ENCODE results near the gene ZNF419.
"Not testable (repeated sequence)": the region's sequence is repeated elsewhere in the genome, so short reads cannot be mapped to it uniquely, and the experiment has no call there.

Gene ZNF419

DNA sequence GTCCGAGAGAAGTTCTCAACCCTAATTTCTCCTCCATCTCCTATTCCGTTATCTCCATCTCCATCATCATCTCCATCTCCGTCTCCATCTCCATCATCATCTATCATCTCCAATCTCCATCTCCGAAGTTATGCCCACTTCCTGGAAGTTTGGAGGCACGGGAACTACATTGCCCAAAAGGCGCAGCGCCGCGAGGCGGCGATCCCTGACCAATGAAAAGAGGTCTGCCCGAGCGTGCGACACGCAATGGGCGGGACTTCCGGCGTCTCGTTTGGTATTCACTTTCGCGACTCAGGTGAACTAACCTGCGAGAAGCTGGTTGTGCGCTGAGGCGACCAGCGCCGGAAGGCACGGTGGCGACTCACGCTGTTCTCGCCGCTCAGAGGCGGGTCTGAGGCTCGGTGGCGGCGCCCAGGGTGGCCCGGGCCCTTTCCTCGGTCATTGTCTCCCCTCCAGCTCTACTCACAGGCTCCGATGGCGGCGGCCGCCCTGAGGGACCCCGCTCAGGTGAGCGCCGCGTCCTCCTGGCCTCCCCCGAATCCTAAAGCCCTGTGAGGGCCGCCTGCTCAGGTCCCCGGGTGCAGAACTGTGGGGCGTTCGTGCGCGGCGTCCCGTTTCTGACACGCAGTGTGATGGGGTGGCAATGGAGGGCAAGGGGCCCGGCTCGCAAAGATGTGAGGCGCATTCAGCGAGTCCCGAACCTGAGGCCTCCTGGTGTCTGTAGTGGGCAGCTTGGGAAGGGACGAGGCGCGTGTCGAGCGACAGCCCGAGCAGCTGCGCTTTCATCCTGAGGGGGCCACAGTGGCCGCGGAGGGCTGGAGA is at the start of gene ZNF419:
ZNF419 (plus strand) TSS at position 274 of the 822 bp plus-strand sequence; CDS start at position 475, 201 bp downstream.
- DNase-seq: peak; percentile 87

DNA sequence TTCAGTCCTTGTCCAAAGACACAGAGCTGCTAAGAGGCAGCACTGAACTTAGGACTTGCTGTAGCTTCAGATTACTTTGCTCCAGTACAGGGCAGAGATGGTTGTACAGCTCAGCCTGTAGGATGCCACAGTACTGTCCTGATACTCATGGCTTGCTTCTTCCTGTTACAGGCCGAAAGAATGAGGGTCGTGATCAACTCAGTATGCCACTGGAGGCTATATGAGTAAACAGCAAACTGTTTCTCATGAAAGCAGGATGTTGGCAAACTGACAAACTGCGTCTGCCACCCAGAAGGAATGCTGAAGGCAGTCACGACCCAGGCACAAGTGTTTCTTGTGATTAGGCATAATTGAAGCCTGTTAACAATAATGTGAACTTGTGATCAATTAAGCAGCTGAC is 49.6 kb upstream of the ZNF419 start:
- no peak for DNase-seq

DNA sequence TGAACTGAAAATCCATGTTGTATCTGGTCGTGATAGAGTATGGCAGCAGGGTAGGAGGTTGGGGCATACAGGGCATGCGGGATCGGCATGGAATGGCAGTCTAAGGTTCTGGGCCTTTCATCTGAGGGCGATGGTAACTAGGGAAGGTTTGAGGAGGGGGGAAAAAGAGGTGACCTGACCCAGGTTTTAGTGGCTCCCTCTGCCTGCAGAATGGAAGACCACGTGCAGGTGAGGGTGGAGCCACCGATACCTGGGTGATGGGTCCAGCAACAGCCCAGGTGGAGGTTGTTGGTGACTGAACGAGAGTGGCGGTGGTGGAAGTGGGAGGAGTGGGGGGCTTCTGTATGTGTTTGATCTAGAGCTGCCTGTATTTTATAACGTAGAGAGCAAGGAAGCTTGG is 48.6 kb upstream of the ZNF419 start:
- DNase-seq: no peak

GRCh38 chr19:57441979-57442752 is 45.4 kb upstream of the ZNF419 start:
- no peak for DNase-seq

DNA sequence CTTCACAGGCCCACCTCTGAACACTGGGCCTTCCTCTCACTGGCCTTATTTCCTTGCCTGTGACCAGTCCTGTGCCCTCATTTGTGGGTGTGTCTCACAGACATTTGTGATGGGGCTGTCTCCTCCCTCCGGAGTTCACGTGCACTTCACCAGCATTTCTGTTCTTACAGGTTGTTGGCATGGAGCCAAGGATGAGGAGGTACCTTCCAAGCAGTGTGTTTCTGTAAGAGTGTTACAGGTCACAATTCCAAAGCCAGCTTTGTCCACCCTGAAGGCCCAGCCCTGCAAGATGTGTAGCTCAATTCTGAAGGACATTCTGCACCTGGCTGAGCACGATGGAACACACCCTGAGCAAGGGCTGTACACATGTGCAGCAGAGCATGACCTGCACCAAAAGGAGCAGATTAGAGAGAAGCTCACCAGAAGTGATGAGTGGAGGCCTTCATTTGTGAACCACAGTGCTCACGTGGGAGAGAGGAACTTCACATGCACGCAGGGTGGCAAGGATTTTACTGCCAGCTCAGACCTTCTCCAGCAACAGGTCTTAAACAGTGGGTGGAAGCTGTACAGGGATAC is 44.3 kb upstream of the ZNF419 start:
- no peak for DNase-seq

DNA sequence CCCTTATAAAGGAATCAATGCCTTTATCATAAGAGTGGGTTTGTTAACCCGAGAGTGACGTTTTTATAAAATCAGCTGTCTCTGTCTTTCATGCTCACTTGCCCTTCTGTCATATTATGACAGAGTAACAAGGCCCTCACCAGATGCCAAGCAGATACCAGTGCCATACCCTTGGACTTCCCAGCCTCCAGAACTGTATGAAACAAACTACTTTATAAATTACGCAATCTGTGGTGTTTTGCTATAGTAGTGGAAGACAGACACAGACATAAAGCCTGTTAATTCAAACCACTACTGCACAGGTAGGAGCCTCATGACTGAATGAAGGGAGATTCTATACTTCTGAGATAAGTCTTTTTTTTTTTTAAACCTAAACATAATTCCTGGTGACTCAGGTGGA is 35.2 kb upstream of the ZNF419 start:
- no peak for DNase-seq

- no peak for DNase-seq
Measured at GRCh38 chr19:57465680-57466381, 21.7 kb upstream of the ZNF419 start.

DNA sequence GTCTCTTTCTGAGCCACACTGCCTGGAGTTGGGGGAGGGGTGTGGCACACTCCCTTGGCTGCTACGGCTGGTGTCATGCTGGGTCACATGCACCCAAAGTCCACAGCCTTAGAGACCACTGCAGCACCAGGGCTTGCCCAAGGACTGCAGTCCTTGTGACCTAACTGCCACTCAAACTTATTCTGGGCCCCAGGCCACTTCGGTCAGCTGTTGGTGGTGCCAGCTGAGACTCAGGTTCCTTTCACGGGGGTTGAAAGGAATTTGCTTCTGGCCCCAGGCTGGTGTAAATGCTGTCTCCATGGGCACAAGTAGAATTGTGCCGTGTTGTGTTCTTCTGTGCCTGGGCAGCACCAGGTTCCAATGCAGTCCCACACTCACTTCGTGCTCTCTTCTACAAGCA is 21.1 kb upstream of the ZNF419 start:
- no peak for DNase-seq

DNA sequence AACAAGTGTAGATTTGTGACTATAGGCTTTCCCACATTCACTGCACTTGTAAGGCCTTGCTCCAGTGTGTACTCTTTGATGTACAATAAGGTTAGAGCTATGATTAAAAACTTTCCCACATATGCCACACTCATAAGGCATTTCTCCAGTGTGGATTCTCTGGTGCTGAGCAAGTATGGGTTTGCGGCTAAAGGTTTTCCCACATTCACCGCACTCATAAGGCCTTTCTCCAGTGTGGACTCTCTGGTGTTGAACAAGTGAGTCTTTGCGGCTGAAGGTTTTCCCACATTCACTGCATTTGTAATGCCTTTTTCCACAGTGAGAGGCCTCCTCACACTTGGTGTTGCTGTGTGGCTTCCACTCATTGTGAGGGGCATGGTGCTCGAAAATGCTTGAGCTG is 13.9 kb upstream of the ZNF419 start:
- DNase-seq: no peak

DNA sequence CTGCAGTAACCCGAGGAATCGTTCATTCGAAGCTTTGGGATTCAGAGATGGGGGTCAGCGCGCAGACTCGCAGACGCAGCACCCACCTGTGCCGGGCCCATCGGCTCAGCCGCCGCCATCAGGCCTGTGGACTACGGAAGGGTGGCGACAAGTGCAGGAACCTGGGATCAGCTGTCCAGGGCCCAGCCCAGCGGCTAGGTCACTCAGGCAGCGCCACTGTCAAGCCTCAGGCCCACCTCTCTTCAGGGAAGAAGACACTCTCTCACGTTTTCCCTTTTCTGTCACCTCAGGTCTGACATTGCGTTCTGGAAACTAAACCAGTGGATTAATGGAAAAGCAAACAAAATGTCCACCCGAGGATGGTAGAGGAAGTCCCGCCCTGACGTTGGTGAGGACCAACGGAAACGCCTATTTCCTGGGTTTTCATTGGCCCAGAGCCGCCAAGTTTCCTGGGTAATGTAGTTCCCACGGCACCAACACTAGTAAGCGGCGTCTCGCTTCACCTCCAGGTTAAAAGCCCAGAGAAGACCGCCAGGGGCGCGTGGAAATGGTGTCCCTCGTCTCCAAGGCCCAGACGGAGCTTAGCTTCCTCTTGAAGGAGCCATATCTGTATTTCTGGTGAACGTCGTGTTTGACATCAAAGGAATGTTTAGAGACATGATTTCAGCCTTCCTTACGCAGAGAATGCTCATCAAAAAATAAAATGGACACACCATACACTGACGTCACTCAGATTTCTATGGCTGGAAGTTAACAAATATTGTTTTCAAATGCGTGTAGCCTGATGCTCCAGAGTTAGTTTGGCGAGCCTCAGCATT is 10.2 kb upstream of the ZNF419 start, which contains the start of gene ZNF772:
ZNF772 (minus strand) TSS at position 376 of the 818 bp plus-strand sequence; CDS start at position 119, 257 bp downstream.
- DNase-seq: peak; percentile 66

- not testable (repeated sequence) for DNase-seq
Measured at GRCh38 chr19:57488299-57488644, 722 bp downstream of the ZNF419 start.

GRCh38 chr19:57499332-57499679 is 11.8 kb downstream of the ZNF419 start:
- not testable (repeated sequence) for DNase-seq

DNA sequence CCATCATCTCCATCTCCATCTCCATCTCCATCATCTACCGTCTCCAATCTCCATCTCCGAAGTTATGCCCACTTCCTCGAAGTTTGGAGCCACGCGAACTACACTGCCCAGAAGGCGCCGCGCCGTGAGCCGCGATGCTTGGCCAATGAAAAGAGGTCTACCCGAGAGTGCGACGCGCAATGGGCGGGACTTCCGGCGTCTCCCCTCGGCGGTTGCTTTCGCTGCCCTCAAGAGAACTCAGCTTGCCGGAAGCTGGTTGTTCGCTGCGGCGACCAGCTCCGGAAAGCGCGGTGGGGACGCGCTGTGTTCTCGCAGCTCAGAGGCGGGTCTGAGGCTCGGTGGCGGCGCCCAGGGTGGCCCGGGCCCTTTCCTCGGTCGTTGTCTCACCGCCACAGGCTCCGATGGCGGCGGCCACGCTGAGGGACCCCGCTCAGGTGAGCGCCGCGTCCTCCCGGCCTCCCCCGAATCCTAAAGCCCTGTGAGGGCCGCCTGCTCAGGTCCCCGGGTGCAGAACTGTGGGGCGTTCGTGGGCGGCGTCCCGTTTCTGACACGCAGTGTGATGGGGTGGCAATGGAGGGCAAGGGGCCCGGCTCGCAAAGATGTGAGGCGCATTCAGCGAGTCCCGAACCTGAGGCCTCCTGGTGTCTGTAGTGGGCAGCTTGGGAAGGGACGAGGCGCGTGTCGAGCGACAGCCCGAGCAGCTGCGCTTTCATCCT is 12.3 kb downstream of the ZNF419 start, which contains the start of gene ZNF773:
ZNF773 (plus strand) TSS at position 259 of the 716 bp plus-strand sequence; CDS start at position 402, 143 bp downstream.
- DNase-seq: peak; percentile 91

DNA sequence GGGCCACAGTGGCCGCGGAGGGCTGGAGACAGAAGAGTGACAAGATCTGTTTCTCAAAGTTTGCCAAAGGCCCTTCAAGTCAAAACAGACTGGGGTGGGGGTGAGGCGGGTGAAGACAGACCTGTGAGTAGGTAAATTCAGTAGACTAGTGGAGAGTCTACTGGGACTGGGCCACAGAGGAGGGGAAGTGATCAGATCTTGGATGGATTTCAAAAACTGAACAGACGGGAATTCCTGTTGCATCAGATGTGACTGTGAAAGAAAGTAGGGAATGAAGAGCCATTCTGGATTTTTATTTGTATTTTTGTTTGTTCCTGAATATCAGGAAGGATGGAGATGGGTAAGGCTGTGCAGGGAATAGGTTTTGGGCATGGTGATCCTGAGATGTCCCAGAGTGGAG is 12.8 kb downstream of the ZNF419 start:
- not testable (repeated sequence) for DNase-seq

- no peak for DNase-seq
Measured at GRCh38 chr19:57506163-57506562, 18.6 kb downstream of the ZNF419 start.

DNA sequence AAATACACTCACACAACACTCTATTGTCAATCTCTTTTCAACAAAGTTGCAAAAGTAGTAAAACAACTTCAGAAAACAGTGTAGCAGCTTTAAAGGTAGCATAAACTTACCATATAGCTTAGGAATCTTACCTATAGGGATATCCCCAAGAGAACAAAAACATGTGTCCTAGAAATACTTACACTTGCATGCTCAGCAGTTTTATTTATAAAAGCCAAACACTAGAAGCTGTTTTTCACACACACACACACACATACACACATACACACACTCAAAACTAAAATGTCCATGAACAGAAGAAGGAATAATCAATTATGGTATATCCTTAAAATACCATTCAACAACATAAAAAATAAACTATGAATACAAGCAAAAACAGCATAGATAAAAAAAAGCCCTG is 23.9 kb downstream of the ZNF419 start:
- DNase-seq: no peak

- DNase-seq: no peak
Measured at GRCh38 chr19:57512845-57513244, 25.3 kb downstream of the ZNF419 start.

DNA sequence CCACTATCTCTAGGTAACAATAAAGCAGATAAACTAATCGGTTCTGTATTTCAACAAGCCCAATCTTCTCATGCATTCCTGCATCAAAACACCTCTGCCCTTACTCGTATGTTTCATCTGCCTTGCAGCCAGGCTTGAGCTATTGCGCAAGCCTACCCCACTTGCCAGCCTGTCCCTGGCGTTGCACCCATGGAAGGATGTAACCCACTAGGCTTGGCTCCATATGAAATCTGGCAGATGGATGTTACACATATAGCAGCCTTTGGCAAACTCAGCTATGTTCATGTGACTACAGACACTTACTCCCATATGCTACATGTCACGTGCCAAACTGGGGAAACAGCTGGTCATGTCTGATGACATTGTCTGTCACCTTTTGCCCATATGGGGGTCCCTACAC is 27.7 kb downstream of the ZNF419 start:
- DNase-seq: no peak

DNA sequence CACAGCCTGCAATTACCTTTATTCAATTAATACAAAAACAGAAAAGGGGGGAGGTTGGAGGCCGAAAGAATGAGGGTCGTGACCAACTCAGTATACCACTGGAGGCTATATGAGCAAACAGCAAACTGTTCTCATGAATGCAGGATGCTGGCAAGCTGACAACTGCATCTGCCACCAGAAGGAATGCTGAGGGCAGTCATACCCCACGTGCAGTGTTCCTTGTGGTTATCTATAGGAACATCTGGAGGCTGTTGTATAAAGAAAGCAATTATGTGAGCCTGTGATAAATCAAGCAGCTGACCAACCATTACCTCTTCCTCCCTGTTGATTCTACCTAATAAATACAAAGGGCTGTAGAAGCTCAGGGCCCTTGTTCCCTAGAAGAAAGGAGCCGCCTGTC is 30.5 kb downstream of the ZNF419 start:
- not testable (repeated sequence) for DNase-seq

DNA sequence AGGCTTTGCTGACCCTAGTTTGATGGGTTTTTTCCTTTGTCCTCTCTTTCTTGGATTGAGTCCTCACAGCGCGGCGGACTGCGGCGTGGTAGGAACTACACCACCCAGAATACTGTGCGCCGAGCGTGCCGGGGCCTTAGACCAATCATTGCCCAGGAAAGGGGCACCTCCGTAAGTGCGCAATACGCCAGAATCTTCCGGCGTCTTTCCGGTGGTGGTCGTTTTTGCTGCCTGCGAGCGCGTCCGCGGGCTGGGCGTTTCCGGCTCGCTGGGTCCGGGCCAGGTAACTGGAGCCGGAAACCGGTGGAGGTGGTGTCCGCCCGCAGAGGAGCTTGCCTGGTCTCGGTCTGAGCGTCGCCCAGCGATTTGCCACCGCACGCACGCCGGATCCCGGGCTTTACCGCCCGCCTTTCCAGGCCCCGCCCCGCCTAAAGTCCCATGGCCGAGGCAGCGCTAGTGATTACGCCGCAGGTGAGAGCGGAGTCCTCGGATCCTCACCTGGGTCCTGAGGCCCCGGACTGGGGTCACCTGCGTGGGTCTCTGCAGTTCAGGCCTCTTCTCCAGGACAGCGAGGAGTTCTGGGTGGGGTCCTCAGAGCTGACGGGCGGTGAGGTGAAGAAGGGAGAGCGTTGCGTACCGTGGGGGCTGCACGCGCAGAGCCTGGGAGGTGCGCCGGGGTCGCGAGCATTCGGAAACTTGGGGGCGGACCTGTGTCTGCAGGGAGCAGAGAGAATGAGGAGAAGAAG is 39.8 kb downstream of the ZNF419 start, which contains the start of gene ZNF549:
ZNF549 (plus strand) TSS at position 221 of the 746 bp plus-strand sequence; CDS start at position 439, 218 bp downstream.
- DNase-seq: no peak

Data from NK-92 treated with Interleukin-12 subunit alpha and Interleukin-12 subunit beta, amount 100 ng/mL, for 24 hours (cell line).